ENCODE data around the gene PRKCH. TPM values are rescaled to one million over a fixed set of nuclear protein-coding genes. Genes with fewer than 3 reads are reported as not detected.

The PRKCH gene
- total RNA-seq, 1 experiment from 2014 or later, result 10.3 TPM

DNA sequence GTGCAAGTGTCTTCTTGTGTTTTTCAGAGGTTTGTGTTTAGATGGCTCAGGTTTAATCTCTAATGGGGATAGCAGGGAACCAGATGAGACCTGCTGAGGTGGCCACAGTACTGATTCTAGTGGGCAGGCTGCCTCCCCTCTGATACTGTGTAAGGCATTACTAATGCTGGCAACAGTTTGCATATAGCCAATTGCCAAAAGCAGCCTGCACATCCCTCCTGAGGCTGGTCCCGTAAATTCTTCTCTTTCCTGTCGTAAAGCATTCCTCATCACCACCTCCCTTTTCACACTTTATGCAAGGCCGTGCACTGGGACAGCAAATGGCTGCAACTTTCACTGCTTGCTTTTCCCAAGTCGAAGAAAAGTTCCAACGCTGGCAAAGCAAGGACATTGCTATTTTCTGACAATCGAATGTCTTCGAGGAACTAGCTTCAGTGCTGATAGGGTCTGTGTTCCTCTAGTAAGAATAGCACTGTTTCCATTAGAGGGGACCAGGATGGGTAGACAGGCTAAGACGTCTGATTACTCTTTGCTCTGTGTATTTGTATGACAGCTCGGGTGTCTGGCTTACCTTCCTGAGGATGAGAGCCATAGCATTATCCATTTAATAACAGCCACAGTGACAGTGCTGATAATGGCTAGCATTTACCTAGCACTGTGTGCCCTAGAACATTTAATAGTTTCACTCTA lies 195.7 kb downstream of the PRKCH start:
- no peak overlapping the region for H3K27ac Mint-ChIP-seq
- DNase-seq (ENCODE audit: low spot score), result no peak
- H3K4me3 Mint-ChIP-seq, result no peak overlapping the region
- POLR2A ChIA-PET, result no interaction called here
- CTCF ChIA-PET, result no interaction called here
- no peaks in the 10 kb centered on the region for H3K9me3 Mint-ChIP-seq
- no peak; the same call in none of the 2 replicates for ATAC-seq
- TF ChIP-seq, protein P1, sequence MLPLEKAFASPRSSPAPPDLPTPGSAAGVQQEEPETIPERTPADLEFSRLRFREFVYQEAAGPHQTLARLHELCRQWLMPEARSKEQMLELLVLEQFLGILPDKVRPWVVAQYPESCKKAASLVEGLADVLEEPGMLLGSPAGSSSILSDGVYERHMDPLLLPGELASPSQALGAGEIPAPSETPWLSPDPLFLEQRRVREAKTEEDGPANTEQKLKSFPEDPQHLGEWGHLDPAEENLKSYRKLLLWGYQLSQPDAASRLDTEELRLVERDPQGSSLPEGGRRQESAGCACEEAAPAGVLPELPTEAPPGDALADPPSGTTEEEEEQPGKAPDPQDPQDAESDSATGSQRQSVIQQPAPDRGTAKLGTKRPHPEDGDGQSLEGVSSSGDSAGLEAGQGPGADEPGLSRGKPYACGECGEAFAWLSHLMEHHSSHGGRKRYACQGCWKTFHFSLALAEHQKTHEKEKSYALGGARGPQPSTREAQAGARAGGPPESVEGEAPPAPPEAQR (CRISPR knock-in tag; IDR thresholded peaks at IDR 0.05), result no peak
- TF ChIP-seq, protein P2, sequence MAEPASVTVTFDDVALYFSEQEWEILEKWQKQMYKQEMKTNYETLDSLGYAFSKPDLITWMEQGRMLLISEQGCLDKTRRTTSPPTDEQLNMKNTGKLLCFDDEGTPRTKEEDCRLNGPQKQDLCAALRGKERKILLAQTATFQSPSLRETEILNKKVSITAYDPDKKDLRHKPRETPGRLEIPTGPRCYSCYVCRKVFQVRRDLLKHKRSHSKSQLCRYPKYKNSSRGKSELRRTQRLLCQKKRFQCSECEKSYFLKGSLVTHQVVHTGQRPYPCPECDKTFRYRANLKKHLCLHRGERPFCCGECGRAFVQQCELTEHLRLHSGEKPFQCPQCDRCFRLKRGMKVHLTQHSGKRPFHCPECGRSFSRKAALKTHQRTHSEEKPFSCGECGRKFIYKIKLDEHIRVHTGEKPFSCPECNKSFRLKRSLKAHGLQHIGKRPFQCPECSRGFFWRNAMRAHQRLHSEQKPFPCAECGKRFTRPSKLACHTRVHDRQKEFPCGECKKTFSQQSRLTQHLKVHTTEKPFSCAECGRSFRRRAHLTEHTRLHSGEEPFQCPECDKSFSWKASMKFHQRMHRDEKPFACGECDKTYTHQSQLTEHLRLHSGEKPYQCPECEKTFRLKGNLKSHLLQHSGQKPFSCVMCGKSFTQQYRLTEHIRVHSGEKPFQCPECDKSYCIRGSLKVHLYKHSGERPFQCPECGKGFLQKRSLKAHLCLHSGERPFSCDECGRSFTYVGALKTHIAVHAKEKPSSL (CRISPR knock-in tag; conservative IDR thresholded peaks at IDR 0.05), result no peak
- TF ChIP-seq TCF7 (CRISPR knock-in tag; IDR thresholded peaks at IDR 0.05; ENCODE audit: low read depth), result no peak
- TF ChIP-seq ZNF138 (CRISPR knock-in tag; conservative IDR thresholded peaks at IDR 0.05), result no peak
- TF ChIP-seq, protein P3, sequence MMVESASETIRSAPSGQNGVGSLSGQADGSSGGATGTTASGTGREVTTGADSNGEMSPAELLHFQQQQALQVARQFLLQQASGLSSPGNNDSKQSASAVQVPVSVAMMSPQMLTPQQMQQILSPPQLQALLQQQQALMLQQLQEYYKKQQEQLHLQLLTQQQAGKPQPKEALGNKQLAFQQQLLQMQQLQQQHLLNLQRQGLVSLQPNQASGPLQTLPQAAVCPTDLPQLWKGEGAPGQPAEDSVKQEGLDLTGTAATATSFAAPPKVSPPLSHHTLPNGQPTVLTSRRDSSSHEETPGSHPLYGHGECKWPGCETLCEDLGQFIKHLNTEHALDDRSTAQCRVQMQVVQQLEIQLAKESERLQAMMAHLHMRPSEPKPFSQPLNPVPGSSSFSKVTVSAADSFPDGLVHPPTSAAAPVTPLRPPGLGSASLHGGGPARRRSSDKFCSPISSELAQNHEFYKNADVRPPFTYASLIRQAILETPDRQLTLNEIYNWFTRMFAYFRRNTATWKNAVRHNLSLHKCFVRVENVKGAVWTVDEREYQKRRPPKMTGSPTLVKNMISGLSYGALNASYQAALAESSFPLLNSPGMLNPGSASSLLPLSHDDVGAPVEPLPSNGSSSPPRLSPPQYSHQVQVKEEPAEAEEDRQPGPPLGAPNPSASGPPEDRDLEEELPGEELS (CRISPR knock-in tag; IDR thresholded peaks at IDR 0.05), result no peak
- TF ChIP-seq IRF2 (CRISPR knock-in tag; IDR thresholded peaks at IDR 0.05; ENCODE audit: borderline replicate concordance, low read depth), result no peak
- TF ChIP-seq ETV6 (CRISPR knock-in tag; IDR thresholded peaks at IDR 0.05), result no peak
- TF ChIP-seq, protein P4, sequence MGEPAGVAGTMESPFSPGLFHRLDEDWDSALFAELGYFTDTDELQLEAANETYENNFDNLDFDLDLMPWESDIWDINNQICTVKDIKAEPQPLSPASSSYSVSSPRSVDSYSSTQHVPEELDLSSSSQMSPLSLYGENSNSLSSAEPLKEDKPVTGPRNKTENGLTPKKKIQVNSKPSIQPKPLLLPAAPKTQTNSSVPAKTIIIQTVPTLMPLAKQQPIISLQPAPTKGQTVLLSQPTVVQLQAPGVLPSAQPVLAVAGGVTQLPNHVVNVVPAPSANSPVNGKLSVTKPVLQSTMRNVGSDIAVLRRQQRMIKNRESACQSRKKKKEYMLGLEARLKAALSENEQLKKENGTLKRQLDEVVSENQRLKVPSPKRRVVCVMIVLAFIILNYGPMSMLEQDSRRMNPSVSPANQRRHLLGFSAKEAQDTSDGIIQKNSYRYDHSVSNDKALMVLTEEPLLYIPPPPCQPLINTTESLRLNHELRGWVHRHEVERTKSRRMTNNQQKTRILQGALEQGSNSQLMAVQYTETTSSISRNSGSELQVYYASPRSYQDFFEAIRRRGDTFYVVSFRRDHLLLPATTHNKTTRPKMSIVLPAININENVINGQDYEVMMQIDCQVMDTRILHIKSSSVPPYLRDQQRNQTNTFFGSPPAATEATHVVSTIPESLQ (CRISPR knock-in tag; IDR thresholded peaks at IDR 0.05), result no peak
- TF ChIP-seq HMGA2 (CRISPR knock-in tag; IDR thresholded peaks at IDR 0.05), result no peak
- H3K27me3 Mint-ChIP-seq (ENCODE audit: low read depth), result no peaks in the 10 kb centered on the region; the same call in 1 of the 2 replicates
- no peaks in the 10 kb centered on the region for H3K36me3 Mint-ChIP-seq
- no peaks in the 10 kb centered on the region for H3K4me1 Mint-ChIP-seq

DNA sequence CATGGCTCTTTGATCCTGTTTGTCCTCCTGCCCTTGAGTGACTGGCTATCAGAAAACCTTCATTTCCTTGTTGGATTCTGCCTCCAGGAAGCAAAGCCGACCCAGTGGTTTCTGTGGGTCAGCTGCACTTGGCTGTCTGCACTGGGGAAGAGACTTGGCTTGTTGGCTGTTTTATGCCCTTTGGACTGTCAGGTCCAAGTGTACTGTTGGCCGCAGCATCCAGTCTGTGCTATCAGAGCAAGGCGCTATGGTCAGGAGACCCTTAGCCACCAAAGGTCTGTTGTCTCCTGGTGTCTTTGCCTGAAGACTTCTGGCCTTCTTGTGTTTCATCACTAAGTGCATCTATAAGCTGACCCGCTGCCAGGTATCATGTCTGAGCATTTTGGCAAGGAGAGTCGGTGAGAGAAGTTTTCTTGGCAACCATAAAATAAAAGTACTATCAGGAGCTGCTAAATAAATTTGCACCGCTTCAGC lies 196.6 kb downstream of the PRKCH start:
- ATAC-seq, result no peak

More for the DNA sequence above, 196.6 kb downstream of the PRKCH start:
- CTCF ChIA-PET, result no interaction called here
- H3K27me3 Mint-ChIP-seq (ENCODE audit: low read depth), result no peaks in the 10 kb centered on the region; the same call in 1 of the 2 replicates
- H3K36me3 Mint-ChIP-seq, result no peaks in the 10 kb centered on the region
- DNase-seq (ENCODE audit: low spot score), result no peak
- TF ChIP-seq SMAD3 (CRISPR knock-in tag; IDR thresholded peaks at IDR 0.05; ENCODE audit: borderline replicate concordance) (no peak), TCF7 (CRISPR knock-in tag; IDR thresholded peaks at IDR 0.05; ENCODE audit: low read depth) (no peak), HMGA2 (CRISPR knock-in tag; IDR thresholded peaks at IDR 0.05) (no peak), NR2C2 (CRISPR knock-in tag; IDR thresholded peaks at IDR 0.05) (no peak)
- TF ChIP-seq, protein P5, sequence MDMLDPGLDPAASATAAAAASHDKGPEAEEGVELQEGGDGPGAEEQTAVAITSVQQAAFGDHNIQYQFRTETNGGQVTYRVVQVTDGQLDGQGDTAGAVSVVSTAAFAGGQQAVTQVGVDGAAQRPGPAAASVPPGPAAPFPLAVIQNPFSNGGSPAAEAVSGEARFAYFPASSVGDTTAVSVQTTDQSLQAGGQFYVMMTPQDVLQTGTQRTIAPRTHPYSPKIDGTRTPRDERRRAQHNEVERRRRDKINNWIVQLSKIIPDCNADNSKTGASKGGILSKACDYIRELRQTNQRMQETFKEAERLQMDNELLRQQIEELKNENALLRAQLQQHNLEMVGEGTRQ (CRISPR knock-in tag; IDR thresholded peaks at IDR 0.05), result no peak
- TF ChIP-seq, protein P6, sequence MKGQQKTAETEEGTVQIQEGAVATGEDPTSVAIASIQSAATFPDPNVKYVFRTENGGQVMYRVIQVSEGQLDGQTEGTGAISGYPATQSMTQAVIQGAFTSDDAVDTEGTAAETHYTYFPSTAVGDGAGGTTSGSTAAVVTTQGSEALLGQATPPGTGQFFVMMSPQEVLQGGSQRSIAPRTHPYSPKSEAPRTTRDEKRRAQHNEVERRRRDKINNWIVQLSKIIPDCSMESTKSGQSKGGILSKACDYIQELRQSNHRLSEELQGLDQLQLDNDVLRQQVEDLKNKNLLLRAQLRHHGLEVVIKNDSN (CRISPR knock-in tag; IDR thresholded peaks at IDR 0.05), result no peak
- TF ChIP-seq, protein P7, sequence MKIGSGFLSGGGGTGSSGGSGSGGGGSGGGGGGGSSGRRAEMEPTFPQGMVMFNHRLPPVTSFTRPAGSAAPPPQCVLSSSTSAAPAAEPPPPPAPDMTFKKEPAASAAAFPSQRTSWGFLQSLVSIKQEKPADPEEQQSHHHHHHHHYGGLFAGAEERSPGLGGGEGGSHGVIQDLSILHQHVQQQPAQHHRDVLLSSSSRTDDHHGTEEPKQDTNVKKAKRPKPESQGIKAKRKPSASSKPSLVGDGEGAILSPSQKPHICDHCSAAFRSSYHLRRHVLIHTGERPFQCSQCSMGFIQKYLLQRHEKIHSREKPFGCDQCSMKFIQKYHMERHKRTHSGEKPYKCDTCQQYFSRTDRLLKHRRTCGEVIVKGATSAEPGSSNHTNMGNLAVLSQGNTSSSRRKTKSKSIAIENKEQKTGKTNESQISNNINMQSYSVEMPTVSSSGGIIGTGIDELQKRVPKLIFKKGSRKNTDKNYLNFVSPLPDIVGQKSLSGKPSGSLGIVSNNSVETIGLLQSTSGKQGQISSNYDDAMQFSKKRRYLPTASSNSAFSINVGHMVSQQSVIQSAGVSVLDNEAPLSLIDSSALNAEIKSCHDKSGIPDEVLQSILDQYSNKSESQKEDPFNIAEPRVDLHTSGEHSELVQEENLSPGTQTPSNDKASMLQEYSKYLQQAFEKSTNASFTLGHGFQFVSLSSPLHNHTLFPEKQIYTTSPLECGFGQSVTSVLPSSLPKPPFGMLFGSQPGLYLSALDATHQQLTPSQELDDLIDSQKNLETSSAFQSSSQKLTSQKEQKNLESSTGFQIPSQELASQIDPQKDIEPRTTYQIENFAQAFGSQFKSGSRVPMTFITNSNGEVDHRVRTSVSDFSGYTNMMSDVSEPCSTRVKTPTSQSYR (CRISPR knock-in tag; IDR thresholded peaks at IDR 0.05), result no peak
- TF ChIP-seq, protein P8, sequence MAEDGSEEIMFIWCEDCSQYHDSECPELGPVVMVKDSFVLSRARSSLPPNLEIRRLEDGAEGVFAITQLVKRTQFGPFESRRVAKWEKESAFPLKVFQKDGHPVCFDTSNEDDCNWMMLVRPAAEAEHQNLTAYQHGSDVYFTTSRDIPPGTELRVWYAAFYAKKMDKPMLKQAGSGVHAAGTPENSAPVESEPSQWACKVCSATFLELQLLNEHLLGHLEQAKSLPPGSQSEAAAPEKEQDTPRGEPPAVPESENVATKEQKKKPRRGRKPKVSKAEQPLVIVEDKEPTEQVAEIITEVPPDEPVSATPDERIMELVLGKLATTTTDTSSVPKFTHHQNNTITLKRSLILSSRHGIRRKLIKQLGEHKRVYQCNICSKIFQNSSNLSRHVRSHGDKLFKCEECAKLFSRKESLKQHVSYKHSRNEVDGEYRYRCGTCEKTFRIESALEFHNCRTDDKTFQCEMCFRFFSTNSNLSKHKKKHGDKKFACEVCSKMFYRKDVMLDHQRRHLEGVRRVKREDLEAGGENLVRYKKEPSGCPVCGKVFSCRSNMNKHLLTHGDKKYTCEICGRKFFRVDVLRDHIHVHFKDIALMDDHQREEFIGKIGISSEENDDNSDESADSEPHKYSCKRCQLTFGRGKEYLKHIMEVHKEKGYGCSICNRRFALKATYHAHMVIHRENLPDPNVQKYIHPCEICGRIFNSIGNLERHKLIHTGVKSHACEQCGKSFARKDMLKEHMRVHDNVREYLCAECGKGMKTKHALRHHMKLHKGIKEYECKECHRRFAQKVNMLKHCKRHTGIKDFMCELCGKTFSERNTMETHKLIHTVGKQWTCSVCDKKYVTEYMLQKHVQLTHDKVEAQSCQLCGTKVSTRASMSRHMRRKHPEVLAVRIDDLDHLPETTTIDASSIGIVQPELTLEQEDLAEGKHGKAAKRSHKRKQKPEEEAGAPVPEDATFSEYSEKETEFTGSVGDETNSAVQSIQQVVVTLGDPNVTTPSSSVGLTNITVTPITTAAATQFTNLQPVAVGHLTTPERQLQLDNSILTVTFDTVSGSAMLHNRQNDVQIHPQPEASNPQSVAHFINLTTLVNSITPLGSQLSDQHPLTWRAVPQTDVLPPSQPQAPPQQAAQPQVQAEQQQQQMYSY (CRISPR knock-in tag; IDR thresholded peaks at IDR 0.05), result no peak
- H3K27ac Mint-ChIP-seq, result no peak overlapping the region
- H3K9me3 Mint-ChIP-seq, result no peaks in the 10 kb centered on the region
- no peaks in the 10 kb centered on the region for H3K4me1 Mint-ChIP-seq
- POLR2A ChIA-PET, result interaction anchor here (0.9 kb wide), 1 partner anchor 177 kb away, joined by 3 read pairs; the partner anchor contains the start of gene HIF1A
- H3K4me3 Mint-ChIP-seq, result no peak overlapping the region

Measured in WTC11 (cell line).